GM21723 (cell line): ENCODE measurements around the gene VENTX.

Experiments used
- ATAC-seq: cut with Tn5 transposase; IDR thresholded peaks from one replicate; pipeline ENCODE4 v1.9.1; 2021; ENCODE audit warnings: mild to moderate bottlenecking, moderate library complexity; ENCODE audit not compliant: unreplicated experiment

VENTX gene

DNA sequence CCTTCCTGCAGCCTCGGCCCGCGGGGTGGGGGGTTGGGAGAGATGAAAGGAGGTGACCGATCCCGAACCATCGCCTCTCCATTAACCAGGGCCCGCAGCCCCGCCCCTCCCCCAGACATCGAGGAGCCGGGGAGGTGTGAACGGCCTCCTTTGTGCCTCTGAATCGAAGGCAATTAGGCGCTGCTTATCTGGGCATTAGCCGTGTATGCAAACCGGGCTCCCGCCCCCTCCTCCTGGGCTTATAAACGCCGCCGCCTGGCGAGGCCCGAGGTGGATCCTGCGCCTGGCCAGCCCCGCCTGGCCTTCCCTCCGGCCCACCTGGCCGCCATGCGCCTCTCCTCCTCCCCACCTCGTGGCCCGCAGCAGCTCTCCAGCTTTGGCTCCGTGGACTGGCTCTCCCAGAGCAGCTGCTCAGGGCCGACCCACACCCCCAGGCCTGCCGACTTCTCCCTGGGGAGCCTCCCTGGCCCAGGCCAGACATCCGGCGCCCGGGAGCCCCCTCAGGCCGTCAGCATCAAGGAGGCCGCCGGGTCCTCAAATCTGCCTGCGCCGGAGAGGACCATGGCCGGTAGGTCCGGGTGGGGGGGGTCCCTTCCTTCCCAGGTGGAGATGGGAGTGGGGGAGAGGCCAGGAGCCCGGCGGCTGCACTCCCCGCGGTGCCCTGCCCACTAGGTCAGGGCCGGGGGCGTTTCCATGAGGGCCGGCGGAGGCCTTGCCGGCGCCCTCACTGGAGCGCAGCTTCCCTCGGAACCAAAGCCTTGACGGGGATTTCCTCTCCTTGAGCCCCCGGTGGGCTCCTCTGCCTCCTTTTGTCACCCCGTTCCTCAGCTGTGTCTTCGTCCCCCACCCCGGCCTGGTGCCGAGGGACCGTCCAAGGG is at the start of gene VENTX:
VENTX (plus strand) TSS at position 268 of the 878 bp plus-strand sequence; CDS start at position 328, 60 bp downstream.
- no peak for ATAC-seq

DNA sequence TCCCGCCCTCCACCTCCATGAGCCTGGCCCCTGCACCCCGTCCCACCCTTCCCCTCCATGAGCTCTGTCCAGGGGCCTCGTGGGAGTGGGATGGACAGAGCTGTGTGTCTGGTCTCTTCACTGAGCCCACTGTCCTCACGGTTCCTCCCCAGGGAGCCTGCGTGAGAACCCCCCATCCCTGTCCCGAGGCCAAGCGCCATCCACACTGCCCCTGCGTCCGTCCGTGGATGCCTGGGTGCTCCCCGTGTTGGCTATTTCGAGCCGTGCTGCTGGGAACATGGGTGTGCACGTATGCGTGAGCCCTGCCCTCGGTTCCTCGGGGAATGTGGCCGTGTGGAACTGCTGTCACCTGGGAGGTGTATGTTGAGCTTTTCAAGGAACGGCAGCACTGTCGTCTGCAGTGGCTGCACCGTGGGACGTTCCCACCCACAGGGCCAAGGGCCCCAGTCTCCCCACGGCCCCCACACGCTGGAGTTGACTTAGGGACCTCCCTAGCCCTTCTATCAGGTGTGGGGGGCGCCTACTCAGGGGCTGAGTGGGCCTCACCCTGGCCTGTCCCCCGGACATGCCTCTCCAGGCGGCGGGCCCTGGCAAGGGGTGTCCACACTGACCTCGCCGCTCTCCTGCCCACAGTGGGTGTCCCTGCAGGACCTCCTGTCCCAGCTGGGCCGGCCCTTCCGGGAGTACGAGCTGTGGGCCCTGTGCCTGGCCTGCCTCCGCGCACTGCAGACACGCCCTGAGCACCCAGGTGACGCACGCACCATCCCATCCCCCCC is 49.6 kb upstream of the VENTX start:
- ATAC-seq = no peak

GRCh38 chr10:133189256-133189655 is 48.4 kb upstream of the VENTX start:
- no peak for ATAC-seq

DNA sequence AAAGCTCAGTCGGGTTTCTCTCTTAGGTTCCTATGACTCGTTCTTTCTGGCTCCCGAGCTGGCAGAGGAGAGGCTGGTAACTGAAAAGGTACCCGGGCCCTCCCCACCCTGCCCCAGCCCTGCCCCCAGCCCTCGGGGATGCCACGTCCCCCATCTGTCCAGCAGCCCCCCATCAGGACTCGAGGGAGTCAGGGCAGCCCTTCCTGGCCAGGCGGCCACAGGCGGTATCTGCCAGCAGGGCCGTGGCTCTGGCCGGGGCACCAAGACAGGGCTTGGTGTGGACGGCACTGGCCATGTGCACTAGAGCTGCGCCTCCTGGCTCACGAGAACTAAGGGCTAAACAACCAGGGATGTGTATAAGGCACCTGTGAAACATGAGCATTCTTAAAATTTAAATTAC is 47.9 kb upstream of the VENTX start:
- ATAC-seq = no peak

GRCh38 chr10:133190225-133190624 is 47.4 kb upstream of the VENTX start:
- ATAC-seq = no peak

DNA sequence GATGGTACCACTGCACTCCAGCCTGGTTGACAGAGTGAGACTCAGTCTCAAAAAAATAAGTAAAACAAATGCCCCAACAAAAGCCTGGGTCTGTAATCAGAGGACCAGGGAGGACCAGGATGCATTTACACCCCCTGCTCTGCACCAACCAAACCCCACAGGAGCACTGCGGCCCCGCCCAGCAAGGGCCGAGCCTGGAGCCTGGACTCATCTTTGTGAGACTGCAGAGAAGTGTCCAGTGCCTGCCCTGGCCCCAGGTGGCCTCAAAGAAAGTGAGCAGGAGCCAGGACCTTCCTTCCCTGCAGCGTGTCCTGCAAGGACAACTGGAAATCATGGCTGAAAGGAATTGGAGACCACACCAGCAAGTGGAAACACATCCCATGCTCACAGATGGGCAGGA is 46.0 kb upstream of the VENTX start:
- no peak for ATAC-seq

DNA sequence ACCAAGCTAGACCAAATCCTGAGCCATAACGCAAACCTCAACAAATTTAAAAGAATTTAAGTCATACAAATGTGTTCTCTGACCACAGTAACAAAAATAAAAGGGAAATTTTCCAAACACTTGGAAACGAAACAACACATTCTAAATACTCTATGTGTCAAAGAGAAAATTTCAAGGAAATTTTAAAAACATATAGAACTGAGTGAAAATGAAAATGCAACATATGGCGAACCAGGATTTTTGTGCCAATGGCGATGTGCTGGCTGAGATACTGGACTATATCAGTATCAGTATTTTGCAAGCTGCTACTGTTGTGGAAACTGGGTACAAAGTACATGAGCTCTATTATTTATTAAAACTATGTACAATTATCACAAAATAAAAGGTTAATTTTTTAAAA is 43.5 kb upstream of the VENTX start:
- ATAC-seq = no peak

DNA sequence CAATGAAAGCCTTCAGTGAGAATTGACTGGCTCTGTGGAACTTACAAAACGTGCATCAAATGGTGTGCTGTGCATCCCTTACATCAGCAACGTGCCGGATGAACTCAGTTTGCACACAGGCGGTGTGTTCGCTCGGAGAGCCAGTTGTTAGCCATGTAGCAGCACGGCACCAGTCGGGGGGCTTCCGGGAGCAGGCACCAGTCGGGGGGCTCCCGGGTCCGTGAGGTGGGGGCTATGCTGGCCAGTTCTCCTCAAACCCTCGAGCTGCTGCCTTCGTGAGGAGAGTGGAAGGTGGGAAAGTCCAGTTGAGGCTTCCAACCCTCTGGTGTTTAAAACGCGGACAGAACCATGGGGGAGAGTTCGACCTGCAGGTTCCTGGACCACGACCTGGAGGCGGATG is 42.6 kb upstream of the VENTX start:
- no peak for ATAC-seq

- no peak for ATAC-seq
These were observed 42.0 kb upstream of the VENTX start for GRCh38 chr10:133195611-133196010.

DNA sequence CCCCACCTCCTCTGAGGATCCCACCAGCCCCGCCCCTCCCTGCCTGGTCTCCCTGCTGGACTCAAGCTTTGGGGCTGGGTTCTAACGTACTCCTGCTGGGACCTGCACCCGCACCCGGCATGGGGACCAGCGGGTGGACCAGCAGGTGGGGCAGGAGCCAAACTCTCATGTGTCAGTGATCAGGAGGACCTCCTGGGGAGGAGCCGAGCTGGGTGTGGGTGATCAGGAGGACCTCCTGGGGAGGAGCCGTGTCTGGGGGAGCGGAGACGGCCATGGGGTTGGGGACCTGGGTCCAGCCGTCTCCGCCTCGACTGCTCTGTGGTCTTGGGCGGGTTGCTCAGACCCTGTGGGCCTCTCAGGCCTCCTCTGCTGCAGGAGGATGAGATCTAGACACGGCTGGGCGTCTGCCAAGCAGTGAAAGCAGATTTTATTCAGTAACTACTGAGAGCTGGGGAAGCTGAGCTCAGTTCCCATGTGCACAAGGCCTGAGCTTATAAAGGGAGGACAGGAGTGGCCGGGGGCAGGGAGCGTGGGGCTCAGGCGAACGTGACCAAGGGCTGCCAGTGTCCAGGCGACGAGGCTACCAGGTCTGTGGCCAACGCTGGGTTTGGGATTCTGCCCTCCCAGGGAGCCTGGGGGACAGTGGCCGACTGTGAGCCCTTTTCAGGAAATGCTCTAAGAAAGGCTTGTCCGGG is 41.3 kb upstream of the VENTX start:
- ATAC-seq = no peak

GRCh38 chr10:133196936-133197758 is 40.5 kb upstream of the VENTX start:
- no peak for ATAC-seq

GRCh38 chr10:133197786-133198185 is 39.9 kb upstream of the VENTX start:
- ATAC-seq = no peak

DNA sequence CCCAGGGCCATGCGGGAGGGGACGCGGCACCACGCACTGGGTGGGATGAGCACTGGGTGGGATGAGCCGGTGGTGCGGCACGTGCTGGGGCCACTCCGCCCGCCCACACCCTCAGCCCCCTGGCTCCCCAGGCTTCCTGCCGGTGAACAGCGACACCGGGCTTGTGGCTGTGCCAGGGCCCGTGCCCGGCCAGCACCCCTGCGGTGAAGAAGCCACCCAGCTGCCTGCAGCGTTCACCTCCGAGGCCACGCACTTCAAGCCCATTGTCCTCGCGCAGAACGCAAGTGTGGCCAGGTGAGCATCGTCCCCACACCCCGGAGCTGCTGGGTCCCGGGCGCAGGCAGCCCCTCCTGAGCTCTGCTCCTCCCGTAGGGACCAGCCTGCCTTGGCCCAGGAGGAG is 39.4 kb upstream of the VENTX start:
- ATAC-seq = no peak

DNA sequence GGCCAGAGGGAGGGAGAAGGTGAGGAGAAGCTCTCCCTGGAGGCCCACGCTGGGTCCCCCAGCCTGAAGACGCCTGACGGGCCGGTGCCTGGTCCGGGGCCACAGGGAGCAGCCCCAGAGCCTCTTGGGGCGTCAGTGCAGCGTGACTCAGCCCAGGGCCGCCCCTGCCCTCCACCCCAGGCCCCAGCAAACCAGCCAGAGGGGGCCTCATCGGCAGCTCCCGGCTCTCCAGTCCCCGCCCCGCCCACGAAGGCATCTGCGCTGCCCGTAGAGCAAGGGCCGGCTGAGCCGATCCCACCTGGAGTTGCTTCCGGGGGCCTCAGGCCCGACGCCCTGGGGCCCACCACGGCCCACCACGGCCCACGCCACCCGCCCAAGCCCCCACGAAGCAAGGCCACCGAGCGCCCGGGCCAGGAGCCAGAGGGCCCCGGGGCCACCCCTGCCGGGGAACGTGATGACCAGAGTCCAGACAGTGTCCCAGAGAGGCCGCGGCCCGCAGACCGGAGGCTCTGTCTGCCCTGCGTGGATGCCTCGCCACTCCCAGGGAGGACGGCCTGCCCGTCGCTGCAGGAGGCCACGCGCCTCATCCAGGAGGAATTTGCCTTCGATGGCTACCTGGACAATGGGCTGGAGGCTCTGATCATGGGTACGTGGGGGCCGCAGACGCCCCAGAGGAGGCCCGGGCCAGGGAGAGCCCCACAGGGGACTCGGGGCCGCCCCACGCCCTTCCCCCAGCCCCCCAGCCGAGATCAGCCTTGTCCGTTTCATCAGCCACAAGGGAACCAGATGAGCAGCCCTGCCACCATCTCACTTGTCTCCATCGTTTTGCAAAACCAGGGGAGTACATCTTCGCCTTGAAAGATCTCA is 38.8 kb upstream of the VENTX start:
- no peak for ATAC-seq

DNA sequence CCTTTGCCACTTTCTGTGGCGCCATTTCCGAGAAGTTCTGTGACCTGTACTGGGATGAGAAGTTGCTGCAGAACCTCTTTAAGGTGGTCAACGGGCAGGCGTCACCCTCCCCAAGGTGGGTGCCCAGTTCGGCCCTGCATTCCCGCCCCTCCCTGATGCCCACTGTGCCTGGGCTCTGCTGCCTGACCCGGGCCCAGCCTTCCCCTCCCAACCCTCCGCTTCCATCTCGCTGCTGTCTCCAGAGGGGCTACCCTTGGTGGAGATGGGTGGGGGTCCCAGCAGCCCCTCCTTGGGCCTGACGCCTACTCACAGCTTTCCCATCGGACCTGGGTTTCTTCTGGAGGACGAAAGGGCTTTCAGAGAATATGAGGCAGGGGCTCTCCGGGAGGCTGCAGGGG is 38.2 kb upstream of the VENTX start:
- ATAC-seq = no peak

- no peak for ATAC-seq
These were observed 37.6 kb upstream of the VENTX start for GRCh38 chr10:133199992-133200611.

- no peak for ATAC-seq
These were observed 37.0 kb upstream of the VENTX start for GRCh38 chr10:133200621-133201031.

GRCh38 chr10:133201151-133201947 is 36.3 kb upstream of the VENTX start:
- ATAC-seq = no peak
